ENCODE data around the gene MED31. TPM values are rescaled to one million over a fixed set of nuclear protein-coding genes. Genes with fewer than 3 reads are reported as not detected.

MED31 gene
- polyA plus RNA-seq, 1 donor from 2014 or later, result 27.3 TPM

DNA sequence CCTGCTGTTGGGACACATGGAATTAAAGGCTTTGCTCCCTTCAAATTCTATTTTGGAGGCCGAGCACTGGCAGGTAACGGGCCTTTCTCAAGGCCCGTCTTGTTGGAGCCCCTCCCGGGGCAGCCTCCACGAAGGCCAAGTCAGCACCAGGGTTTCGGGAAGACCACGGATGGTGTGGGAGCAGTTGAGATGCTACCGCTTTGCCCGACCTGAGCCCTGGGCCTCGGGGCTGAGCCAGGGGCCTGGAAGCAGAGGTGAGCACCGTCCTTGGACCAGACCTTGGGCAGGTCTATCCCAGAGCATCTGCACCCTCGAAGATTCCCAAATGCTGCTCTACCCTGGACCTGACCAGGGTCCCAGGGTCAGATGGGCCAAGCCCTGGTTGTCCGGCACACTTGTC, 23.2 kb upstream of the MED31 start:
- H3K4me2 ChIP-seq (ENCODE audit: low read length), result no peak overlapping the region
- H3K79me2 ChIP-seq (replicated peaks; ENCODE audit: insufficient read depth, low read length), result no peaks in the 10 kb centered on the region
- H3K9ac ChIP-seq (ENCODE audit: low read length), result no peak overlapping the region
- H2AFZ ChIP-seq (ENCODE audit: low read depth, low read length), result no peak overlapping the region
- no peaks in the 10 kb centered on the region for H3K9me2 ChIP-seq (ENCODE audit: insufficient read depth, low read length)
- H4K20me1 ChIP-seq (ENCODE audit: insufficient read depth), result no peaks in the 10 kb centered on the region
- no peaks in the 10 kb centered on the region for H3K9me3 ChIP-seq (ENCODE audit: low read length)
- no peak overlapping the region for H3K27ac ChIP-seq (ENCODE audit: low read length)
- no peak overlapping the region for H3K4me3 ChIP-seq (ENCODE audit: low read length)
- TF ChIP-seq, protein P1, sequence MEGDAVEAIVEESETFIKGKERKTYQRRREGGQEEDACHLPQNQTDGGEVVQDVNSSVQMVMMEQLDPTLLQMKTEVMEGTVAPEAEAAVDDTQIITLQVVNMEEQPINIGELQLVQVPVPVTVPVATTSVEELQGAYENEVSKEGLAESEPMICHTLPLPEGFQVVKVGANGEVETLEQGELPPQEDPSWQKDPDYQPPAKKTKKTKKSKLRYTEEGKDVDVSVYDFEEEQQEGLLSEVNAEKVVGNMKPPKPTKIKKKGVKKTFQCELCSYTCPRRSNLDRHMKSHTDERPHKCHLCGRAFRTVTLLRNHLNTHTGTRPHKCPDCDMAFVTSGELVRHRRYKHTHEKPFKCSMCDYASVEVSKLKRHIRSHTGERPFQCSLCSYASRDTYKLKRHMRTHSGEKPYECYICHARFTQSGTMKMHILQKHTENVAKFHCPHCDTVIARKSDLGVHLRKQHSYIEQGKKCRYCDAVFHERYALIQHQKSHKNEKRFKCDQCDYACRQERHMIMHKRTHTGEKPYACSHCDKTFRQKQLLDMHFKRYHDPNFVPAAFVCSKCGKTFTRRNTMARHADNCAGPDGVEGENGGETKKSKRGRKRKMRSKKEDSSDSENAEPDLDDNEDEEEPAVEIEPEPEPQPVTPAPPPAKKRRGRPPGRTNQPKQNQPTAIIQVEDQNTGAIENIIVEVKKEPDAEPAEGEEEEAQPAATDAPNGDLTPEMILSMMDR (IDR thresholded peaks at IDR 0.05; ENCODE audit: poor library complexity, severe bottlenecking), result no peak
- TF ChIP-seq SMC3 (conservative IDR thresholded peaks at IDR 0.05; ENCODE audit: poor library complexity) (no peak), POLR2AphosphoS5 (IDR thresholded peaks at IDR 0.05) (no peak), EP300 (conservative IDR thresholded peaks at IDR 0.05; ENCODE audit: poor library complexity, severe bottlenecking) (no peak), EZH2 (IDR thresholded peaks at IDR 0.05; ENCODE audit: borderline replicate concordance, insufficient read depth, low read length, poor library complexity, severe bottlenecking) (no peak), TAF1 (IDR thresholded peaks at IDR 0.05; ENCODE audit: low read depth) (no peak), MXI1 (conservative IDR thresholded peaks at IDR 0.05; ENCODE audit: poor library complexity, severe bottlenecking) (no peak), RAD21 (conservative IDR thresholded peaks at IDR 0.05) (no peak)
- TF ChIP-seq, protein P2, sequence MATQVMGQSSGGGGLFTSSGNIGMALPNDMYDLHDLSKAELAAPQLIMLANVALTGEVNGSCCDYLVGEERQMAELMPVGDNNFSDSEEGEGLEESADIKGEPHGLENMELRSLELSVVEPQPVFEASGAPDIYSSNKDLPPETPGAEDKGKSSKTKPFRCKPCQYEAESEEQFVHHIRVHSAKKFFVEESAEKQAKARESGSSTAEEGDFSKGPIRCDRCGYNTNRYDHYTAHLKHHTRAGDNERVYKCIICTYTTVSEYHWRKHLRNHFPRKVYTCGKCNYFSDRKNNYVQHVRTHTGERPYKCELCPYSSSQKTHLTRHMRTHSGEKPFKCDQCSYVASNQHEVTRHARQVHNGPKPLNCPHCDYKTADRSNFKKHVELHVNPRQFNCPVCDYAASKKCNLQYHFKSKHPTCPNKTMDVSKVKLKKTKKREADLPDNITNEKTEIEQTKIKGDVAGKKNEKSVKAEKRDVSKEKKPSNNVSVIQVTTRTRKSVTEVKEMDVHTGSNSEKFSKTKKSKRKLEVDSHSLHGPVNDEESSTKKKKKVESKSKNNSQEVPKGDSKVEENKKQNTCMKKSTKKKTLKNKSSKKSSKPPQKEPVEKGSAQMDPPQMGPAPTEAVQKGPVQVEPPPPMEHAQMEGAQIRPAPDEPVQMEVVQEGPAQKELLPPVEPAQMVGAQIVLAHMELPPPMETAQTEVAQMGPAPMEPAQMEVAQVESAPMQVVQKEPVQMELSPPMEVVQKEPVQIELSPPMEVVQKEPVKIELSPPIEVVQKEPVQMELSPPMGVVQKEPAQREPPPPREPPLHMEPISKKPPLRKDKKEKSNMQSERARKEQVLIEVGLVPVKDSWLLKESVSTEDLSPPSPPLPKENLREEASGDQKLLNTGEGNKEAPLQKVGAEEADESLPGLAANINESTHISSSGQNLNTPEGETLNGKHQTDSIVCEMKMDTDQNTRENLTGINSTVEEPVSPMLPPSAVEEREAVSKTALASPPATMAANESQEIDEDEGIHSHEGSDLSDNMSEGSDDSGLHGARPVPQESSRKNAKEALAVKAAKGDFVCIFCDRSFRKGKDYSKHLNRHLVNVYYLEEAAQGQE (IDR thresholded peaks at IDR 0.05; ENCODE audit: borderline replicate concordance), result no peak
- H3F3A ChIP-seq (ENCODE audit: insufficient read depth, low read length, poor library complexity, severe bottlenecking), result no peaks in the 10 kb centered on the region
- H3K36me3 ChIP-seq (ENCODE audit: insufficient read depth, low read length), result no peaks in the 10 kb centered on the region
- no peaks in the 10 kb centered on the region for H3K27me3 ChIP-seq (ENCODE audit: insufficient read depth, low read depth, low read length)

DNA sequence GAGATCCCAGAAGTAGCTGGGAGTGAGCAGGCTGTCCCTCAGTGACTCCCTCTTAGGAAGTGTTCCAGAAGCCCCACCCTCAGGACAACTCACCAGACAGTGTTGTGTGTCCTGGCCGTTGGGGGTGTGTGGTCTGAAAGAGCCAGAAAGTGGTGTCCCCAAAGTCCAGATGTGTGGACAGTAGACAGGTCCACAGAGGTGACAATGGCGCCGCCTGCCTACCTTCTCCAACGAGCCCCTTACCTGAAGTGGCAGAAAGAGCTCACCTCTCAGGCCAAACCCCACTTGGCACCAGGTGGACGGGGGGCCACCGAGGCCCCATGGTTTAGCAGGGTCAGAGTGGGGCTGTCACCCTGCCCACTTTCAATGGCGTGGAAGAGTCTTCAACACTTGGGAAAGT, 20.0 kb upstream of the MED31 start:
- no peaks in the 10 kb centered on the region for H3K27me3 ChIP-seq (ENCODE audit: insufficient read depth, low read depth, low read length)
- no peaks in the 10 kb centered on the region for H3K79me2 ChIP-seq (replicated peaks; ENCODE audit: insufficient read depth, low read length)
- no peak overlapping the region for H3K27ac ChIP-seq (ENCODE audit: low read length)
- H3K36me3 ChIP-seq (ENCODE audit: insufficient read depth, low read length), result no peaks in the 10 kb centered on the region
- H3K4me2 ChIP-seq (ENCODE audit: low read length), result no peak overlapping the region
- H3K4me3 ChIP-seq (ENCODE audit: low read length), result no peak overlapping the region
- no peak overlapping the region for H2AFZ ChIP-seq (ENCODE audit: low read depth, low read length)
- H3K9ac ChIP-seq (ENCODE audit: low read length), result no peak overlapping the region
- no peaks in the 10 kb centered on the region for H4K20me1 ChIP-seq (ENCODE audit: insufficient read depth)
- H3F3A ChIP-seq (ENCODE audit: insufficient read depth, low read length, poor library complexity, severe bottlenecking), result no peaks in the 10 kb centered on the region
- no peaks in the 10 kb centered on the region for H3K9me2 ChIP-seq (ENCODE audit: insufficient read depth, low read length)
- H3K9me3 ChIP-seq (ENCODE audit: low read length), result no peaks in the 10 kb centered on the region
- no peak for TF ChIP-seq TAF1 (IDR thresholded peaks at IDR 0.05; ENCODE audit: low read depth)
- TF ChIP-seq, protein P2 (IDR thresholded peaks at IDR 0.05; ENCODE audit: borderline replicate concordance), result no peak
- TF ChIP-seq EP300 (conservative IDR thresholded peaks at IDR 0.05; ENCODE audit: poor library complexity, severe bottlenecking), result no peak
- no peak for TF ChIP-seq SMC3 (conservative IDR thresholded peaks at IDR 0.05; ENCODE audit: poor library complexity)
- no peak for TF ChIP-seq EZH2 (IDR thresholded peaks at IDR 0.05; ENCODE audit: borderline replicate concordance, insufficient read depth, low read length, poor library complexity, severe bottlenecking)
- TF ChIP-seq, protein P1 (IDR thresholded peaks at IDR 0.05; ENCODE audit: poor library complexity, severe bottlenecking), result no peak
- TF ChIP-seq MXI1 (conservative IDR thresholded peaks at IDR 0.05; ENCODE audit: poor library complexity, severe bottlenecking), result no peak
- TF ChIP-seq POLR2AphosphoS5 (IDR thresholded peaks at IDR 0.05), result no peak
- TF ChIP-seq RAD21 (conservative IDR thresholded peaks at IDR 0.05), result no peak

Measured in neural cell (in vitro differentiated cells).